GM20431 (cell line): ENCODE results near the gene IGLL1.
"Not testable (repeated sequence)": the region's sequence is repeated elsewhere in the genome, so short reads cannot be mapped to it uniquely, and the experiment has no call there.

ENCODE experiments used
- in situ Hi-C: fragments of 300-500 bp; cut with MseI, MboI; formaldehyde crosslinking; loops from one replicate; pipeline ENCODE4 v1.15.0; 2020; ENCODE audit warnings: low sequenced_read_pairs; ENCODE audit not compliant: unreplicated experiment

Gene IGLL1

DNA sequence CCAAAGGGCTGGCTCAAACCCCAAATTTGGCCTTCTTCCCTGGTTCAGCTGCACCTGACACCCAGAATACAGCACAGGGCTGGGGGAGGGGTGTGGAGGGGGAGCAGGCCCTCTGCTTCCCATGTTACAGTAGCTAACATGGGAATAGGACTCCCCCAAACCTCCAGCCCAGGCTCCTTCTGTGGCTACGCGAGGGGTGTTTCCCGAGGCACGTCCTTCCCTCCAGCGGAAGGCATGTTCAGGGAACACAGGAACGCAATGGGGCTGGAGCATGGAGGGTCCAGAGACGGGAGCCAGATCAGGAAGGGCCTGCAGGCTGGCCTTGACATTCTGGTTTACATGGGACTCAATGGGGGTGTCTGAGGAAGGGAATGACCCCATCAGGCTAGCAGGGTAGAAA, 11.8 kb upstream of the IGLL1 start:
- in situ Hi-C loops = no loop called here

DNA sequence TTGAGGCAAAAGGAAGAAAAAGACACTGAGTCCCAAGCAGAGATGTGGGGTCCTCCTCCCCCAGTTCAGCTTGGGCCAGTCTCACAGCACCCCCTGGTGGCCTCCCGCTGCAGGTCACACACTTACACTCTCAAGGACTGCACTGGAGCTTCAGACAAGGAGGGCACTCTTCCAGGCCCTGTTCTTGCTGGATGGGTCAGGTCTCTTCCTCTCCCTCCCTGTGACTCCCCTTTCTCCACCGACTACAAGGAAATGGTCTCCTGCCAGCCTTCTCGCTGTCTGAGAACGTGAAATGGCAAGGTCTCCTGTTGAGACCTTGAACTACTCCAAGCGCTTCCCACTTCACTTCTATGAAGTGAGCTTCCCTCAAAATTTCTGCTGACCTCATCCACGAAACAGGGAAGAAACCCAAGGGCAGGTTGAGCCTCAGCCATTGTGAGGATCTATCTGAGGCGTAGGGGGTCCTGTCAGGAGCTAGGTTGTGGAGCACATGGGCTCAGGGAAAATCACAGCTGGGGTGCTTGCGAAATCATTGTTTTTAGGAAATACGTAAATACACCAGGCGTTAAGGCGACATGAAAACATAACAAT, 11.2 kb upstream of the IGLL1 start:
- in situ Hi-C loops = no loop called here

DNA sequence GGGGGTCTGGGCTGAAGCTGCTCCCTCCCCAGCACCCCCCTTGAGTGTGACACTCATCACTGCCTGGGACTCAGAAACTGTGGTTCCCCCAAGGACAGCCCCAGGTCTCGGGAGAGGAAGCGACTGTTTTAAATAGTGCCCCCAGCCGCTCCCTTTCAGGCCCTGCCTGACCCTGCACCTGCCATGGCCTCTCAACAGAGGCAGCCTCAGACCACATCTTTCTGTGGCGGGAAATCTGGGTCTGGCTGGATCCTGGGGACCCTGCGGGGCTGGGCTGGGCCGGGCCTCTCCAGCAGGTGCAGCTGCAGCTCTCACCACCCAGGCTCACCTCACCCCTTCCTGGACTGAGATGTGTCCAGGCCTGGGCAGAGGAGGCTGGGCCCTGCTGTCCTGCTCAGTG, 3.7 kb upstream of the IGLL1 start:
- in situ Hi-C loops = no loop called here

DNA sequence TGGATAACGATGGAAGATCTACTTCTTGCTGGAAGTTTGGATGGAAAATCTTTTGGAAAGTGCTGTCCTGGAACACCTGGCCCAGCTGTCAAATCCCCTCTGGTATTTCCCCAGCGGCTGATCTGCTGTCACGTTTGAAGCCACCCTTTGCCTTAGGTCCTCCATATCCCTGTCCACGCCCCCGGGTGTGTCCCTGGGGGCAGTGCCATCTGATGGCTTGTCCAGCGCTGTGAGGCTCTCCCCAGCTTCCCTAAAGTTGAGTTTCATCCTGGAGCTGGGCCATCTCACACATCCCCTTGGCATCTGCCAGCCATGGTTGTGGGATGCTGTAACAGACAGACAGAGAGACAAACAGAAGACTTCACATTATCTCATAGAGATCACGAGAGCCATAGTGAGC, 3.1 kb upstream of the IGLL1 start:
- in situ Hi-C loops = no loop called here

DNA sequence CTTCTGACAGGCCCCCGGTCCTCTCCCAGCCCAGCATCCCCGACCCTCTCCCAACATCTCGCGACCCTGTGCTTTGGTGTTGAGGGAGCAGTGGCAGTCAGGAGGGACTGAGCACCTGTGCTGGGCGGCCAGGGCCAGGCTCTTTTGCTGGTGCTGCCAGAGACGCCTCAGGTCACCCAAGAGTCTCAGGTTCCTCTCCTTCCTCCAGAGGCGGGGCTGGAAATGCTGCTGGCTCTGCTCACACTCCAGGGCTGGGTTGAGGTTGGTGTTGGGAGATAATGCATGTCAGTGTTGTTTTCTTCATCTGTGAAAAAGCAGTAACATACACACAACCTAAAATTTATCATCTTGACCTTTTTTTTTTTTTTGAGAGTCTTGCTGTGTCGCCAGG, 1.2 kb upstream of the IGLL1 start:
- in situ Hi-C loops = no loop called here

DNA sequence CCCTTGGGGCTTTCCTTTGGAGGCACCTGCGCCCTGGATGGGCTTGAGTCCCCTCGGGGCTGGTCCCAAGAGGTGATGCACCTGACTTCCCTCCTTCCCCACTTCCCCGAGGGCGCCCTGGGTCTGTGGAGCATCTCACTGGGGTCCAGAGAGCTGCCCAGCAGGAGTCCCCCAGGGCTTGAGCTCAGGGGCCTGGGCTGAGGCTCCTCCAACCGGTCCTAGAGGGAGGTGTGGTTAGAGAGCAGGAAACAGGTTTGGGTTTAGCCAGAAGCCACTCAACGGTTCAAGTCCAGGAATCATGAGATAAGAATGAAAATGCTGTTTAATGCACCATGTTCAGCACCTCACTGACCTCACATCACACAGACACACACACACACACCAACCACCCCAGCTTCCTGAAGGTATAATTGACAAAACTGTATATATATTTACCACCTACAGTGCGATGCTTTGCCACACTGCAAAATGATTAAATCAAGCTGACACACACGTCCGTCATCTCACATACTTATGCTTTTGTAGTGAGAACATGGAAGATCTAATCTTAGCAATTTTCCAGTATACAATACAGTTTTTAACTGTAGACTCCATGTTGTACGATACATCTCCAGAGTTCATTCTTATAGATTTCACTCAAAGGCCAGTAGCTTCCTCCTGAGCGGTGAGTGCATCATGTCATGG, 628 bp upstream of the IGLL1 start:
- in situ Hi-C loops = no loop called here

DNA sequence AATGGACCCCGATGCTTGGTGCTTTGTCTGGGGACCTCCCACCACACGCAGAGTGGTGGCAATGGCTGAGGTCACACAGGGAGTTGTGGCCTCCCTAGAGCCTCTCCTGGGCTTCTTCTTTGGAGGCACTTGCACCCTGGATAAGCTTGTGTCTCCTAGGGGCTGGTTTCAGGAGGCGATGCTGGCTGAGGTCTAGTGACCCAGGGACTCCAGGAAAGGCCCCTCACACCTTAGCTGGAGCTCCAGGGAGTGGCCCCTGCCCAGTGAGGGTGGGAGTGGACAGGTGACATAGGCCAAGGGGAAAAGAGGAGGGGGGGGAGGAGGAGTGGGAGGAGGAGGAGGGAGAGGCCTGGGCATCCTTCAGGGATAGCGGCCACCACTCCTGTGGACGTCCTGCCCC, 810 bp downstream of the IGLL1 start:
- in situ Hi-C loops = no loop called here

DNA sequence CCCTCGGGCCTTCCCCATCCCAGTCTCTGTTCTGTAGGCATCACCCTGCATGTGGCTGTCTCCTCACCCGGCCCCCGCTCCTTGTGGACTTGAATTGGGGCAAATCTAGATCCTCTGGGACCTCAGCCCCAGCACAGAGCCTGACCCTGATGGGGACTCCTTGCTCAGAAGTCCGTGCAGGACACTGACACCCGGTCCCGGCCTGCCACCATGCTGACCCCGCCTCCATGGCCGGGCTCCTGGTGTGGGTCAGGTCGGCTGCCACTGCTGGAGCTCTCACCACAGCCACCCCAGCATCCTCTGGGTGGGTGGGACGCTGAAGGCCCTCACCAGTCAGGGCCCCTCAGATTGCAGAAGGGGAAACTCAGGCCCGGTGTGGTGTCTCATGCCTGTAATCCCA, 1.8 kb downstream of the IGLL1 start:
- in situ Hi-C loops = no loop called here

DNA sequence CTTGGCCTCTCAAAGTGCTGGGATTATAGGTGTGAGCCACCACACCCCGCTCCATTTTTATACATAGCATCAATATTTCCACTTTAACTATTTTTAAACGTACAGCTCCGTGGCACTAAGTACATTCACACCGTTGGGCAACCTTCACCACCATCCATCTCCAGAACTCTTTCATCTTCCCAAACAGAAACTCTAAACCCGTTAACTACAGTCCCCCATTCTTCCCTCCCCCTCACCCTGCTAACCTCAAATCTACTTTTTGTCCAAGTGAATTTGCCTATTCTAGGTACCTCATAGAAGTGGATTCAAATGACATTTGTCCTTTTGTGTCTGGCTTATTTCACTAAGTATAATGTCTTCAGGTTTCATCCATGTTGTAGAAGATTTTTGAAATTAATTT, 3.4 kb downstream of the IGLL1 start:
- in situ Hi-C loops = no loop called here

DNA sequence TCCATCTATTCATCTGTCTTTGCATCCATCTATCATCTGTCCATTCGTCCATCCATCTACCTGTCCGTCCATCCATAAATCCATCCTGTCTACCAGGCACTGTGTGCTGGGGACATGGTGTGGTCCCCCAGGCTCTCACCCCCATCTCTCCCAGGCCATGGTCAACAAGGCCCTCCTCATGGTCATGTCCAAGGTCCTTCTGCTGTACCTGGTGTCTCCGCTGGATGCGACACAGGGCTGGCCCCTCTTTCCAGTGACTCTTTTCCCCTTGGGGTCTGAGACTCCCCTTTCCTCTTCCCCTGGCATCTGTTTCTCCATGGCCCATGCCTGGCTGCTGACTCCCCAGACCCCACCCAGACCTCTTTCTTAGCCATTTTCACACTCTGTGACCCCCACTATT, 4.5 kb downstream of the IGLL1 start:
- in situ Hi-C loops = no loop called here

DNA sequence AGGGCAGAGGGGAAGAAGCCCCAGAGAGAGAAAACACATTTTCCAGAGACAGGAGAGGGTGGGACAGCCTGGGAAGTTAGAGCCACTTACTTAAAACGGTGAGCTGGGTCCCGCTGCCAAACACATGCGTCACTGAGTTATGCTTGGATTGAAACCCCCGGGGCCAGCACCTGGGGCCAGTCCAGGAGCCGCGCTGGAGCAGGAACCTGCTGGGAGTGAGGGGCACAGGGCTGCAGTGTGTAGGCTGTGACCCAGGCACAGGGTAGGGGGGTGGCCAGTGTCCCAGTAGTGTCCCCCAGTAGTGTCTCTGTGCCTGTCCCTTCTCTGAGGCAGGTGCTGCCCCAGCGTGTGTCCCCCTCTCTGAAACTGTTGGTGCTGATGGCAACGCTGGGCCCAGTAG, 5.2 kb downstream of the IGLL1 start:
- in situ Hi-C loops = no loop called here

DNA sequence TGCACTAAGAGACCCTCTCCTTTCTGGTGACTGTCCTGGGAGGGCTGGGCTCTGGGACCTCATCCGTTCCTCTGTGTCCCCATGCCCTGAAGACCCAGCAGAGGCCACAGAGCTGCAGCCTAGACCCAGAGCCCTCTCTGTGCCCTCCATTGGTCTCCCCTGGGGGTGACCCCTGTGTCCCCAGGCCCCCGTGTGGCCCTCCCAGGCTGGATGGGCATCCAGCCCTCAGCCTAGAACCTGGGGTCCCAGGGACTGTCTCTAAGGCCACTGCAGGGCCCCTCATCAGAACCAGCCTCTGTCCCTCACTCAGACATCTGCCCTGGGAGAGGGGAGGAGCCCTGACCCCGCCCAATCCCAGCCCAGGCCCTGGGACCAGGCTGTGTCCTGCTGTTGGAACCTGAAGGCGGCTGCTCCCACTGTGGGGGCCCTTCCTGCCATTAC, 5.7 kb downstream of the IGLL1 start:
- in situ Hi-C loops = no loop called here

DNA sequence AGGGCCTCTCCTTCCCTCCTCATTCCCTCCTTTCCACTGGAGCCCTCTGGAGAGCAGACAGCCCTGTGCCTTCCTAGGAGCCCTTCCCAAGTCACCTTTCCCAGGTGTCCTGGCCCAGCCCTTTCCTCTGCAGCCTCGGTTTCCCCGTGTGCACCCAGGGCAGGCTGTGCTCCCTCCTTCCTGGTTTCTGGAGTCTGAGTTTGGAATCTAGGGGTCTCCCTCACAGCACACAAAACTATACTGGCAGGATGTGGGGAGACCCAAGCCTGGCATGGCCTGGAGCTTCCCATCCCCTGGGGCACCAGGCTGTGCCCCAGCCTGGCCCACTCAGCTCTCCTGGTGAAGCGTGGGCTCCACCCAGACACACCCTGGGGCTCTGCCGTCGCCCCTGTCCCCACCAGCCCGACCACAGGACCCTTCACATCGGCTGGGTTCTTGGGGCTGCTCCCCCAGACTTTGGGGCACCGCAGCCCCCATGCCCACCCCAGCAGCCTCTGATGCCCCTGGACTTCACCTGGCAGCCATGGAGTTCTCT, 6.3 kb downstream of the IGLL1 start:
- in situ Hi-C loops = not testable (repeated sequence)

DNA sequence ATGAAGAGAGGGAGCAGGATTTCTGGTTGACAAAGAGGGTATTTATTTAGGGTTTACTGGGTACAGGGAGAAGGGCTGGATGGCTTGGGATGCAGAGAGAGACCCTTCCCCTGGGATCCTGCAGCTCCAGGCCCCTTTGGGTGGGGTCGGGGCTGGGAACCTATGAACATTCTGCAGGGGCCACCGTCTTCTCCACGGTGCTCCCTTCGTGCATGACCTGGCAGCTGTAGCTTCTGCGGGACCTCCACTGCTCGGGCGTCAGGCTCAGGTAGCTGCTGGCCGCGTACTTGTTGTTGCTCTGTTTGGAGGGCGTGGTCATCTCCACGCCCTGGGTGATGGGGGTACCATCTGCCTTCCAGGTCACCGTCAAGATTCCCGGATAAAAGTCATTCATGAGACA, 7.0 kb downstream of the IGLL1 start:
- in situ Hi-C loops = not testable (repeated sequence)

DNA sequence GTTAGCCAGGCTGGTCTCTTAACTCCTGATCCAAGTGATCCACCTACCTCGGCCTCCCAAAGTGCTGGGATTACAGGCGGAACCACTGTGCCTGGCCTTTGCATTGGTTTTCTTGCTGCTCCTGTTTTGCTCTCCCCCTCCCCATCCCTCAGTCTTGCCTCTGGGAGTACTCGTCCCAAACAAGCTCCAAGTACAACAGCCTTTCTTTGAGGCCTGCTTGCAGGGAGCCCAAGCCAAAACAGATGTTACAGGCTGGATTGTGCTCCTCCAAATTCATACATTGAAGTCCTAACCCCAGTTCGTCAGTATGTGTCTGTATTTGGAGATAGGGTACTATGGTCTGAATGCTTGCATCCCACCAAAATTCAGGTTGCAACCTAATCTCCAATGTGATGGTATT, 8.6 kb downstream of the IGLL1 start:
- in situ Hi-C loops = no loop called here

DNA sequence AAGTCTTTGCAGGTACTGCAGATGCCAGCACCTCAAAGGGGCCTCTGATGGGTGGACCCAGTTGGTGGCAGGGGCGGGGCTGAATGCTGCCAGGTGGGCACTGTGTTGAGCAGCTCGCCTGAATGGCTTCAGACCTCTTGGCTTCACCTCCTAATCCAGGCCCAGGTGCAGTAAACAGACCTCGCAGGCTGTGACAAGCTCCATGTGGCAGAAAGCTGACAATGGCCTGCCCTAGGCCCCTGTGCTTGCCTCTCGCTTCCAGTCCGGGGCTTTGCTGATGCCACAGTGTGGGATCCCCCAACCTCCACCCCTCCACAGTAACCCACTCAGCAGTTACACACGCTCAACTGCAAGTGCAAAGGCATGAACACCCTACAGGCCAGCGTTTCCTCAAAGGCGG, 9.4 kb downstream of the IGLL1 start:
- in situ Hi-C loops = no loop called here

DNA sequence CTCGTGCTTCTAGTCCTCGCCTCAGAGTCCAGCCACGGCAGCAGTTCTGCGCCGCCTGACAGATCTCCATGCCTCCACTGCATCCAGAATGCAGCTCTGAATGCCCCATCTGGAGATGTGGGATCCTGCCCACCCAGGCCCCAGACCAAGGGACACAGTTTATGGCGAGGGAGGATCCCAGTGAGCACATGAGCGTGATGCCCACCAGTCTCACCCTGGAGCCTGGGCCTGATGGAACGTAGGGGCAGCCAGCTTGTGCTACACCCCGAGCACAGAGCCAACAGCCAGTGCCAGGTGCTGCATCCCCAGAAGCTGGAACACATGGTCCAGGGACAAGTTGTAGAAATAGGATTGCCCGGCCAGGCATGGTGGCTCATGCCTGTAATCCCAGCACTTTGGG, 10.4 kb downstream of the IGLL1 start:
- in situ Hi-C loops = no loop called here

DNA sequence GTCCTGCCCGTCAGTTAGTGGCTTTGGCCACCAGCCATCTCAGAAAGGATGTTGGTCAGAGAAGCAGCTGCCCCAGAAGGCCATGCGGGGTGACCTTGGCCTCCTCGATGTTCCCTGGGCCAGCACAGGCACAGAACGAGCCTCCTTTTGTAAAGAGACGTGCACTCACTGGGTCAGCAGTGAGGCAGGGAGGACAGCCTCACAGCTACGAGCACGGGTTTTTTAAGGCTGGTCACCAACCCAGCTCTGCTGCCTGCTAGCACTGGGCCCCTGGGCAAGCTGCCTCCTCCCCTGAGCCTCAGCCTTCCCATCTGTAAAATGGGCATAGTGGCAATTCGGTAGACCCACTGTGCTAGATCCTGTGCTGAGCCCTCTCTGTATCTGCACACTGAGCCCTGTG, 10.8 kb downstream of the IGLL1 start:
- in situ Hi-C loops = no loop called here

DNA sequence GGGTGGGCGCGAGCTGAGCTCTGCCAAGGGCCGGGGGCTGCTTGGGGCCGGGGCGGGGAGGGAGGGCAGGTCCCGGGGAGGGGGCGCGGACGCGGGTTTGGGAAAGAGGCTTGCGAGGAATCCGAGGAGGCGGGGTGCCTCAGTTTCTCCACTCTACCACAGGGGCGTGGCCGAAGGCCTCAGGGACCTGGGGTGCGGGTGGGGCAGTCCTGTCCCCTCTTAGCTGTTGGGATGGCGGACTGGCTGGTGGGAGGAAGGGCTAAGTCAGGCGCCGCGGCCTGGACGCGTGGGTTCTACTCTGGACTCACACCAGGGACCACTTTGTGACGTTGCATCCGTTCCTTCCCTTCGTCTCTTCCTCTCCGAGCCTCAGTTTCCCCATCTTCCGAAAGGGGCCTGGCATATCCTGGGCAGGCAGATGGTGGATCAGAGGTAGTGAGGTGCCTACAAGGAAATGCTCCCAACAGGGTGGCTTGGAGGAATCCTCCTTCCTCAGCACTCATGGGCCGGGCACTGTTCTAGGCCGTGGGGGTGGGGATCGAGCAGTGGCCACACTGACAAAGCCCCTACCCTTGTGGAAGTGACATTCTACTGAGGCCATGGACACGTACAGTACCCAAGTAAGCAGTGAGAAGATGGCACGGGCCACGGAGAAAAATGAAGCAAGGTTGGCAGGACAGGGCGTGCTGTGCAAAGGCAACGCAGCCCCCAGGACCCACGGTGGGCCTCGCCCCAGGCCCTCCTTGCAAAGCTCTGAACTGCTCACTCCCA, 13.2 kb downstream of the IGLL1 start:
- in situ Hi-C loops = no loop called here

DNA sequence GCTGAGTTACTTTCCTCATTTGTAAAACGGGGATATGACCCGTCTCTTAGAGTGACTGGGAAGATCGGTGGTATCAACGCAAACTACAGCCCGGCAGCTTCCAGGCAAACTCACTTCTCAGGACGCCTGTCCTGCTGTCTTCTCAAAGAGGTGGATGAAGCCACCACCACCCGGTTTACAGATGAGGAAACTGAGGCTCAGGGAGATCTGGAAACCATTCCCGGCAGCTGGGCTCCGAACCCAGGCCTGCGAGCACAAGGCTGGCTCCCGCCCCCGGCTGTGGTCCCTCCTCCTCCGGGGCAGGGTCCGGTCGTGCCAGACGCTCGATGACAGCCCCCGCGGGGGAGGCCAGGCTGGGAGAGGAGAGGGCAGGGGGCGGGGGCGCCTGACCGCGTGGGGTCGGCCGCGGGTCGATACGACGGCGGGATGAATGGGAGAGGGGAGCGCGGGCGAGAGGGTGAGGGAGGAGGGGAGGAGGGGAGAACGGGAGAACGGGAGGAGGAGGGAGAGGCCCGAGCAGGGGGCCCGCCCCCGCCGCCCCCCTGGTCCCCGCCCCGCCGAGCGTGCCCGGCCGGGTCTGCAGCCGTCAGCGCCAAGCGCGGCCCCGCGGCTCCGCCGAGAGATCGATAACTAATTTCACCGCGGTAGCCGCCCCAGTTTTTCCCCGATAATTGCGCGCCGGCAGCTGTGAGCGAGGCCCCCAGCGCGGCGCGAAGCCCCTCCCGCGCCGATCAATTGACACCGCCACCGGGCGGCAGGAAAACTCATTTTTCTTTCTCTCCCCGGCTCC, 14.0 kb downstream of the IGLL1 start:
- in situ Hi-C loops = no loop called here
